Measurements from ENCODE around the gene ADIRF. TPM values are rescaled to one million over a fixed set of nuclear protein-coding genes. Genes with fewer than 3 reads are reported as not detected.

The ADIRF gene
- total and polyA plus RNA-seq, 8 donors = 7.0 to 111 (median 10.9) TPM

DNA sequence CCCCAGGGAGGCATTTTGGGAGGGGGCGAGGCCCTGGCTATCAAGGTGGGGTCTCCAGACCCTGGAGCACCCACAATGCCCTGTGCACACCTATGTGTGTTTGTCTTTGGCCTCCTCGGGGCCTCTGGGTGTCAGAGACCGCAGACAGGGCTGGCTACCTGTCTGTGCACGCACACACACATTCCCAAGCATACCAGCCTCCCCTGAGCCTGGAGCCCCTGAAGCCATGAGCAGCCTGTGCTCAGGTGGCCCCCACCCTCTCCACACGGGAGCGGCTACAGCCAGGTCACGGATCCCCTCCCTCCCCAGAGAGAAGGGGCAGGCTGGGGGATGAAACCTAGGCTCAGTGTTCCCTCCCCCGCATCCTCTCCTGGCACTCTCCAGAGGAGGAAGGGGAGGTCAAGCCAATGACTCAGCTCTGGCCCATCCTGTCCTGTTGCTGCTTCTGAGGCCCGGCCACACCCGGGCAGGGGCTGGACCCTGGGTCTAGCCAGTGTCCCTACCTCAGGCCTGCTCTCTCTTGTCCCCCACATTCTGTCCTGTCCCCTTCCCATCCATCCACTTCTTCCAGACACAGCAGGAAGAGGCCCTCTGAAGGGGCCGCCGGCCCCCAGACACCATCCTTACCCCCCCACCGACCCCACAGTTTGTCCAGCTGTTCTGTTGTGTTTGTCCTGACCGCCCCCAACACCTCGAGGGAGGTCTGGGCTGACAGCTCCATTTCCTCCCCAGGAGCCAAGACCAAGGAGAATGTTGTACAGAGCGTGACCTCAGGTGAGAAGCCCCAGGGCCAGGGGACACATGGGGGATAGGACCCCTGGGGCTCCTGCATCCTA, 9.2 kb upstream of the ADIRF start:
- H3K9me3 ChIP-seq = no peaks in the 10 kb centered on the region
- ATAC-seq = peak in 3 of 4 donors; percentile 21 to 43 (median 36)
- H3K27ac ChIP-seq = no peak overlapping the region
- peak in 3 of 6 donors; percentile 22 to 53 (median 50) for DNase-seq
- no peaks in the 10 kb centered on the region for H3K36me3 ChIP-seq
- H3K4me3 ChIP-seq = peak overlapping the region in 1 of 4 donors; percentile 10
- intact Hi-C loops (cut with DNase I) = no loop called here
- TF ChIP-seq, protein P1, sequence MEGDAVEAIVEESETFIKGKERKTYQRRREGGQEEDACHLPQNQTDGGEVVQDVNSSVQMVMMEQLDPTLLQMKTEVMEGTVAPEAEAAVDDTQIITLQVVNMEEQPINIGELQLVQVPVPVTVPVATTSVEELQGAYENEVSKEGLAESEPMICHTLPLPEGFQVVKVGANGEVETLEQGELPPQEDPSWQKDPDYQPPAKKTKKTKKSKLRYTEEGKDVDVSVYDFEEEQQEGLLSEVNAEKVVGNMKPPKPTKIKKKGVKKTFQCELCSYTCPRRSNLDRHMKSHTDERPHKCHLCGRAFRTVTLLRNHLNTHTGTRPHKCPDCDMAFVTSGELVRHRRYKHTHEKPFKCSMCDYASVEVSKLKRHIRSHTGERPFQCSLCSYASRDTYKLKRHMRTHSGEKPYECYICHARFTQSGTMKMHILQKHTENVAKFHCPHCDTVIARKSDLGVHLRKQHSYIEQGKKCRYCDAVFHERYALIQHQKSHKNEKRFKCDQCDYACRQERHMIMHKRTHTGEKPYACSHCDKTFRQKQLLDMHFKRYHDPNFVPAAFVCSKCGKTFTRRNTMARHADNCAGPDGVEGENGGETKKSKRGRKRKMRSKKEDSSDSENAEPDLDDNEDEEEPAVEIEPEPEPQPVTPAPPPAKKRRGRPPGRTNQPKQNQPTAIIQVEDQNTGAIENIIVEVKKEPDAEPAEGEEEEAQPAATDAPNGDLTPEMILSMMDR (IDR thresholded peaks at IDR 0.05) = no peak
- no peak for FAIRE-seq
- no peaks in the 10 kb centered on the region for H3K4me1 ChIP-seq
- WGBS, 2 donors = 68 to 71% methylated on average over 16 of the region's 16 CpGs
- no peaks in the 10 kb centered on the region for H3K27me3 ChIP-seq

GRCh38 chr10:86959737-86960002, 8.6 kb upstream of the ADIRF start:
- Histone ChIP-seq H3K36me3 (no peaks in the 10 kb centered on the region), H3K9me3 (no peaks in the 10 kb centered on the region), H3K27me3 (no peaks in the 10 kb centered on the region), H3K4me1 (no peaks in the 10 kb centered on the region), H3K4me3 (no peak overlapping the region), H3K27ac (no peak overlapping the region)
- DNase-seq = no peak
- no peak for FAIRE-seq
- intact Hi-C loops (cut with DNase I) = loop anchor here in 1 of 3 donors (5.0 kb wide), 1 partner anchor 267 kb away; no protein-coding TSS in a partner anchor
- TF ChIP-seq, protein P1 (IDR thresholded peaks at IDR 0.05) = no peak
- WGBS, 2 donors = 57 to 78% methylated on average over 2 of the region's 2 CpGs
- ATAC-seq = no peak

DNA sequence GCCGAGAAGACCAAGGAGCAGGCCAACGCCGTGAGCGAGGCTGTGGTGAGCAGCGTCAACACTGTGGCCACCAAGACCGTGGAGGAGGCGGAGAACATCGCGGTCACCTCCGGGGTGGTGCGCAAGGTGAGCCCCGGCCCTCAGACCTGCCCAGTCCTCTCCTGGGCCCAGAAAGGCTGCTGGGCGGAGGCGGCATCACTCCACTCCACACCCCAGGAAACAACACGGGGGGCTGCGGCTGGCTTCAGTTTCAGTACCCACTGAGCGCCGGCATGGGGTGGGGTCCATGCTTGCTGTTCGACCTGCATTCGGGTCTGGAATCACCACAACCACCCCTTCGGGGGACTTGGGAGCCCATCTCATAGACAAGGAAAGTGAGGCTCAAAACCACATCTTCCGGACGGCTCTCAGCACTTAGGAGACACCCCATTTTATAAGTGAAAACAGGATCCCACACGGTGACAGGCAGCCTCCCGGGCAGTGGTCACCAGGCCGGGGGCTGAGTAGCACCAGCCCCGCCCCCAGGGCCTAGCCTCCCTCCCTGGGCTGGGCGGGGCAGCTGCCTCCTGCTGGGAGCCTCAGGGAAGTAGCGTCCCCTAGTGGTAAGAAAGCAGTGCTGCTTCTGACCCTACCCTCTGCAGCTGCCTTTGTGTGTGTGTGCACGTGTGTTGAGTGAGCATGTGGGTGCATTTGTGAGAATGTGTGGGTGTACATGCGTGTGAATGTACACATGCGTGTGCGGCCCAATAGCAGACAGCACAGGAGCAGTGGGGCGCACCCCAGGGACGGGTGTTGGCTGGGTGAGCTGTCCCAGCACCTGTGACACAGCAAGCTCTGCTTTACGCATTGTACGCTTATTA, 8.0 kb upstream of the ADIRF start:
- 64 to 69% methylated on average over 37 of the region's 37 CpGs for WGBS, 2 donors
- TF ChIP-seq, protein P1 (IDR thresholded peaks at IDR 0.05) = peak; percentile 79 to 83 (median 81)
- peak in 3 of 6 donors; percentile 56 to 70 (median 63) for DNase-seq
- no peak overlapping the region for H3K27ac ChIP-seq
- H3K36me3 ChIP-seq = no peaks in the 10 kb centered on the region
- FAIRE-seq = no peak
- H3K9me3 ChIP-seq = no peaks in the 10 kb centered on the region
- intact Hi-C loops (cut with DNase I) = loop anchor here in 1 of 3 donors (5.0 kb wide), 1 partner anchor 268 kb away; no protein-coding TSS in a partner anchor
- H3K27me3 ChIP-seq = no peaks in the 10 kb centered on the region
- ATAC-seq = peak; percentile 75 to 90 (median 80)
- no peaks in the 10 kb centered on the region for H3K4me1 ChIP-seq
- no peak overlapping the region for H3K4me3 ChIP-seq

DNA sequence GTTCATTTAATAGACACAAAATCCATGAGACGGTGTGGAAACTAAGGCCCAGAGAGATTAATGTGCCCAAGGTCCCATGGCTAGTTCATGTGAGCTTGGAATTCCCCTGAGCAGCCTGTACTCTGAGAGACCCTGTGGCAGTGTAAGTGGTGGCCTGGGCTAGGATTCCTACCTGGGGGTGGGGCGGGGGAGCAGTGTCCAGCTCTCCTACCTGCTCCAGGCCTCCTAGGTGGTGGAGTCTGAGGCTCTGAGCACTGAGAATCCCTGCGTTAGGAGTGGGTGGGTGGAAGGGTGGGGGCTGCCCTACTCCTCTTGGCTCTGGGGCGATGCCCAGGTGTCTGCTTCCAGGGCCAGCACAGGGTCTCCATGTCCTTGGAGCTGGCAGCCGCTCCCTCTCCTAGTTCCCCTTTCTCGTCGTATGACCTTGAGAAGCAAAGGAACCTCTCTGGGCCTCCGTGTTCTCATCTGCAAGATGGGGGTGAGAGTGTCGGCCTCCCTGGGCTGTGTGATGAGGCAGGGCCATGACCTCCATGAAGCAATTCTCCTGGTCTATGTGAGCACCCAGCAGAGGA, 7.3 kb upstream of the ADIRF start:
- TF ChIP-seq, protein P1 (IDR thresholded peaks at IDR 0.05) = no peak
- no peak overlapping the region for H3K27ac ChIP-seq
- FAIRE-seq (no peak), ATAC-seq (peak in 1 of 4 donors; percentile 11), DNase-seq (peak in 2 of 6 donors; percentile 28 to 31)
- H3K4me1 ChIP-seq = no peaks in the 10 kb centered on the region
- 52 to 55% methylated on average over 9 of the region's 9 CpGs for WGBS, 2 donors
- H3K36me3 ChIP-seq = no peaks in the 10 kb centered on the region
- intact Hi-C loops (cut with DNase I) = loop anchor here in 1 of 3 donors (5.0 kb wide), 1 partner anchor 269 kb away; no protein-coding TSS in a partner anchor
- no peaks in the 10 kb centered on the region for H3K27me3 ChIP-seq
- no peak overlapping the region for H3K4me3 ChIP-seq
- H3K9me3 ChIP-seq = no peaks in the 10 kb centered on the region
